Skeletal muscle tissue (tissue), 4 donors: ENCODE measurements around the gene SLC16A7. TPM values are rescaled to one million over a fixed set of nuclear protein-coding genes. Genes with fewer than 3 reads are reported as not detected.
"Not testable (repeated sequence)": the region's sequence is repeated elsewhere in the genome, so short reads cannot be mapped to it uniquely, and the experiment has no call there.

Source experiments
- H3K27ac ChIP-seq: one replicate; pipeline ENCODE4 v1.7.0; 2013; ENCODE audit warnings: mild to moderate bottlenecking, low read depth, low read length, inconsistent platforms
- H3K27me3 ChIP-seq, 3 donors: one replicate each; pipeline ENCODE4 v1.7.0; 2013; ENCODE audit warnings: low read length in 3 of 3; ENCODE audit not compliant: control insufficient read depth in 3 of 3, insufficient read depth in 3 of 3
- H3K36me3 ChIP-seq, 3 donors: one replicate each; pipeline ENCODE4 v1.7.0; 2013; ENCODE audit warnings: low read length in 3 of 3; ENCODE audit not compliant: control insufficient read depth in 3 of 3, insufficient read depth in 3 of 3
- H3K4me1 ChIP-seq, 3 donors: one replicate each; pipeline ENCODE4 v1.7.0; 2013; ENCODE audit warnings: low read length in 3 of 3, mild to moderate bottlenecking in 3 of 3; ENCODE audit not compliant: control insufficient read depth in 3 of 3, insufficient read depth in 3 of 3
- H3K4me3 ChIP-seq, 3 donors: one replicate each; pipeline ENCODE4 v1.7.0; 2013; ENCODE audit warnings: low read length in 3 of 3
- H3K9ac ChIP-seq, 3 donors: one replicate each; pipeline ENCODE4 v1.7.0; 2013; ENCODE audit warnings: low read length in 3 of 3, mild to moderate bottlenecking in 3 of 3, moderate library complexity in 2 of 3, low read depth in 1 of 3
- H3K9me3 ChIP-seq, 3 donors: one replicate each; pipeline ENCODE4 v1.7.0; 2013; ENCODE audit warnings: low read length in 3 of 3; ENCODE audit not compliant: control insufficient read depth in 3 of 3
- total RNA-seq: library from RNA; depleted of rRNA; stranded (reverse); fragments of >200 nt; gene quantifications from one replicate; pipeline ENCODE4 v1.2.3, GENCODE V29; 2014
- donor health status: Osteomylitis.

Gene SLC16A7
- total RNA-seq, 1 donor from 2014 or later: 9.4 TPM

- Histone ChIP-seq H3K27ac (no peak overlapping the region), H3K9ac (no peak overlapping the region), H3K36me3 (no peaks in the 10 kb centered on the region), H3K4me1 (no peaks in the 10 kb centered on the region), H3K4me3 (no peak overlapping the region), H3K27me3 (no peaks in the 10 kb centered on the region), H3K9me3 (no peaks in the 10 kb centered on the region)
Observed at GRCh38 chr12:59742841-59743240, 147.0 kb downstream of the SLC16A7 start.

- Histone ChIP-seq H3K4me3 (no peak overlapping the region), H3K27me3 (no peaks in the 10 kb centered on the region), H3K4me1 (no peaks in the 10 kb centered on the region), H3K9ac (no peak overlapping the region), H3K36me3 (no peaks in the 10 kb centered on the region), H3K27ac (no peak overlapping the region), H3K9me3 (no peaks in the 10 kb centered on the region)
Observed at GRCh38 chr12:59744564-59744963, 148.7 kb downstream of the SLC16A7 start.

- H3K36me3 ChIP-seq, H3K27me3 ChIP-seq, H3K4me1 ChIP-seq, H3K9ac ChIP-seq, H3K9me3 ChIP-seq, H3K4me3 ChIP-seq, H3K27ac ChIP-seq: not testable (repeated sequence)
Observed at GRCh38 chr12:59751091-59751490, 155.3 kb downstream of the SLC16A7 start.

- no peaks in the 10 kb centered on the region for H3K27me3 ChIP-seq
- H3K36me3 ChIP-seq: no peaks in the 10 kb centered on the region
- H3K9me3 ChIP-seq: no peaks in the 10 kb centered on the region
- H3K9ac ChIP-seq: no peak overlapping the region
- H3K4me1 ChIP-seq: no peaks in the 10 kb centered on the region
- H3K4me3 ChIP-seq: no peak overlapping the region
- no peak overlapping the region for H3K27ac ChIP-seq
Observed at GRCh38 chr12:59761542-59761941, 165.7 kb downstream of the SLC16A7 start.

GRCh38 chr12:59763835-59764234 is 168.0 kb downstream of the SLC16A7 start:
- Histone ChIP-seq H3K27me3 (no peaks in the 10 kb centered on the region), H3K36me3 (no peaks in the 10 kb centered on the region), H3K4me1 (no peaks in the 10 kb centered on the region), H3K27ac (no peak overlapping the region), H3K9ac (no peak overlapping the region), H3K4me3 (no peak overlapping the region), H3K9me3 (no peaks in the 10 kb centered on the region)

GRCh38 chr12:59768031-59768430 is 172.2 kb downstream of the SLC16A7 start:
- Histone ChIP-seq H3K4me1 (no peaks in the 10 kb centered on the region), H3K27me3 (no peaks in the 10 kb centered on the region), H3K9ac (no peak overlapping the region), H3K4me3 (no peak overlapping the region), H3K27ac (no peak overlapping the region), H3K36me3 (no peaks in the 10 kb centered on the region), H3K9me3 (no peaks in the 10 kb centered on the region)

- Histone ChIP-seq H3K27me3 (no peaks in the 10 kb centered on the region), H3K4me3 (no peak overlapping the region), H3K9me3 (no peaks in the 10 kb centered on the region), H3K9ac (no peak overlapping the region), H3K27ac (no peak overlapping the region), H3K4me1 (no peaks in the 10 kb centered on the region), H3K36me3 (no peaks in the 10 kb centered on the region)
Observed at GRCh38 chr12:59780605-59781135, 184.8 kb downstream of the SLC16A7 start.

GRCh38 chr12:59787610-59788009 is 191.8 kb downstream of the SLC16A7 start:
- no peak overlapping the region for H3K27ac ChIP-seq
- H3K27me3 ChIP-seq: no peaks in the 10 kb centered on the region
- no peak overlapping the region for H3K4me3 ChIP-seq
- H3K4me1 ChIP-seq: no peaks in the 10 kb centered on the region
- H3K9ac ChIP-seq: no peak overlapping the region
- no peaks in the 10 kb centered on the region for H3K36me3 ChIP-seq
- H3K9me3 ChIP-seq: no peaks in the 10 kb centered on the region

- no peak overlapping the region for H3K4me3 ChIP-seq
- H3K27me3 ChIP-seq: no peaks in the 10 kb centered on the region
- H3K9me3 ChIP-seq: no peaks in the 10 kb centered on the region
- no peak overlapping the region for H3K27ac ChIP-seq
- no peaks in the 10 kb centered on the region for H3K36me3 ChIP-seq
- no peaks in the 10 kb centered on the region for H3K4me1 ChIP-seq
- H3K9ac ChIP-seq: no peak overlapping the region
Observed at GRCh38 chr12:59792647-59793046, 196.8 kb downstream of the SLC16A7 start.

GRCh38 chr12:59803735-59804134 is 207.9 kb downstream of the SLC16A7 start:
- Histone ChIP-seq H3K27ac (no peak overlapping the region), H3K9ac (no peak overlapping the region), H3K4me1 (no peaks in the 10 kb centered on the region), H3K27me3 (no peaks in the 10 kb centered on the region), H3K36me3 (no peaks in the 10 kb centered on the region), H3K4me3 (no peak overlapping the region), H3K9me3 (no peaks in the 10 kb centered on the region)
